Measurements from ENCODE around the gene TRIO.

TRIO gene

DNA sequence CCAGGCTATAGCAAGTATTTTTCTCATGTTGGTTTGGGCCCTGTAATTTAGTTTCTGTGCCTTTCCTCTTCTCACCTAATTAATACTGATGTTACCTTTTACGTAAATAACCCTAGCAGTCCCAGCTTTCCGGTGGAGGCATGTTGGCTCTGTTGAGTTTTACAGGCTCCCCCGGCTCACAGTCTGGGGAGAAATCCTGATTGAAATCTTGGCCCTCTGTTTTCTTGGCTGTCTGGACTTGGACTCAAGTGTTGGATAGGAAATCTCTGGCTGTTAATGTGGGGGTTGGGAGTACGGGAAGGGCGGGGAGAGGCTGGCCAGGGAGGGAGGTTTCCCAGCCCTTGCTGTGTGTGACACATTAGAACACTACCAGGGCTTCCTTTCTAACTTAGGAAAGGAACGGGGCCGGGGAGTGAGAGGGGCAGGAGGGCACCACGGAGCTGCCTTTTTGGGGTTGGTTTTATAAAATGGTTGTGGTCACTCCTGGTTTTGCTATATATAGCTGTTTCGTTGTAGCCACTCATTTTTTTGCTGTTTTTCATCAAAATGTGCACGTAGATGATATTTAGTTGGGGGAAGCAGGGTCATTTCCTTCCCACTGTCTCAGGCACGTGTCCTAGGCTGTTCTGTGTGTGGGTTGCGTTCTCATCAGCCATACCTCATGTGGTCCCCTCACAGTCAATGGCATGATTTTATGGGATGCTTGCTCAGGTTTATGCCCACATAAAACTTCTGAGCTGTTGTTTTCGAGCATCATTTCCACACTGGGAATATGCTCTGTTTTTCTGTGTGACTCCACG is 11.0 kb downstream of the TRIO start:
- Histone ChIP-seq H3K4me3 (ENCODE audit: low read length) (no peak overlapping the region), H3F3A (ENCODE audit: insufficient read depth, low read length) (no peaks in the 10 kb centered on the region), H3K9ac (ENCODE audit: low read length) (no peak overlapping the region), H4K20me1 (ENCODE audit: insufficient read depth, low read length) (peaks cover 8% of the 10 kb centered on the region; the same call in 1 of the 2 replicates), H2AFZ (ENCODE audit: low read length) (no peak overlapping the region), H3K4me1 (ENCODE audit: low read length) (no peaks in the 10 kb centered on the region), H3K79me2 (ENCODE audit: low read length) (peaks cover 97% of the 10 kb centered on the region), H3K36me3 (replicated peaks; ENCODE audit: insufficient read depth, low read length) (no peaks in the 10 kb centered on the region), H3K4me2 (ENCODE audit: low read depth, low read length) (no peak overlapping the region), H3K27me3 (replicated peaks; ENCODE audit: insufficient read depth, low read length) (no peaks in the 10 kb centered on the region), H3K27ac (ENCODE audit: low read length) (no peak overlapping the region), H3K9me2 (replicated peaks; ENCODE audit: insufficient read depth, low read length) (no peaks in the 10 kb centered on the region), H3K9me3 (replicated peaks; ENCODE audit: insufficient read depth, low read length) (no peaks in the 10 kb centered on the region)
- TF ChIP-seq EZH2phosphoT487 (IDR thresholded peaks at IDR 0.05; ENCODE audit: low read length): no peak
- TF ChIP-seq EZH2 (optimal IDR thresholded peaks at IDR 0.05; ENCODE audit: low read depth, low read length): no peak
- no peak for TF ChIP-seq CTCF (IDR thresholded peaks at IDR 0.05; ENCODE audit: low read length)
- no peak for DNase-seq

GRCh38 chr5:14155075-14155474 is 11.9 kb downstream of the TRIO start:
- Histone ChIP-seq H3F3A (ENCODE audit: insufficient read depth, low read length) (no peaks in the 10 kb centered on the region), H3K9me2 (replicated peaks; ENCODE audit: insufficient read depth, low read length) (no peaks in the 10 kb centered on the region), H3K4me1 (ENCODE audit: low read length) (no peaks in the 10 kb centered on the region), H3K79me2 (ENCODE audit: low read length) (peaks cover 97% of the 10 kb centered on the region), H3K9ac (ENCODE audit: low read length) (no peak overlapping the region), H3K27me3 (replicated peaks; ENCODE audit: insufficient read depth, low read length) (no peaks in the 10 kb centered on the region), H3K9me3 (replicated peaks; ENCODE audit: insufficient read depth, low read length) (no peaks in the 10 kb centered on the region), H3K4me2 (ENCODE audit: low read depth, low read length) (no peak overlapping the region), H2AFZ (ENCODE audit: low read length) (no peak overlapping the region), H3K36me3 (replicated peaks; ENCODE audit: insufficient read depth, low read length) (no peaks in the 10 kb centered on the region), H3K27ac (ENCODE audit: low read length) (no peak overlapping the region), H3K4me3 (ENCODE audit: low read length) (no peak overlapping the region), H4K20me1 (ENCODE audit: insufficient read depth, low read length) (peaks cover 8% of the 10 kb centered on the region; the same call in 1 of the 2 replicates)
- DNase-seq: no peak
- no peak for TF ChIP-seq EZH2phosphoT487 (IDR thresholded peaks at IDR 0.05; ENCODE audit: low read length)
- no peak for TF ChIP-seq EZH2 (optimal IDR thresholded peaks at IDR 0.05; ENCODE audit: low read depth, low read length)

DNA sequence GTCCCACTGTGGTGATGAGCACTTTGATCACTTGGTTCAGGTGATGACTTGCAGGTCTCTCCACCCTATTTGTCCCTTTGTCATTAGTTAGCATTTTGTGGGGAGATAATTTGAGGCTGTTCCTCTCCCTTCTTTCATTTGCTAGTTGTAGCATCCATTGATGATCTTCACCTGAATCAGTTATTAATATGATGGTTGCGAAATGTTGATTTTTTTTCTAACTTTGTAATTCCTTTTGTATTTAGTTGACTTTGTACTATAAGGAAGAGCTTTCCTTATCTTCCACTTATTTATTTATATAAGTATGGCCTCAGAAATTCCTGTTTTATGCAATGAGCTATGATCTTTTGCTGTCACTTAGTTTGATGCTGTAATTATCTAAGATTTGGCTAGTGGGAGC is 12.6 kb downstream of the TRIO start:
- H2AFZ ChIP-seq (ENCODE audit: low read length): no peak overlapping the region
- H3K4me2 ChIP-seq (ENCODE audit: low read depth, low read length): no peak overlapping the region
- H3K27me3 ChIP-seq (replicated peaks; ENCODE audit: insufficient read depth, low read length): no peaks in the 10 kb centered on the region
- peaks cover 97% of the 10 kb centered on the region for H3K79me2 ChIP-seq (ENCODE audit: low read length)
- no peaks in the 10 kb centered on the region for H3K4me1 ChIP-seq (ENCODE audit: low read length)
- H3K36me3 ChIP-seq (replicated peaks; ENCODE audit: insufficient read depth, low read length): no peaks in the 10 kb centered on the region
- H4K20me1 ChIP-seq (ENCODE audit: insufficient read depth, low read length): peaks cover 8% of the 10 kb centered on the region; the same call in 1 of the 2 replicates
- no peak for TF ChIP-seq EZH2 (optimal IDR thresholded peaks at IDR 0.05; ENCODE audit: low read depth, low read length)
- no peak for TF ChIP-seq CTCF (IDR thresholded peaks at IDR 0.05; ENCODE audit: low read length)
- TF ChIP-seq EZH2phosphoT487 (IDR thresholded peaks at IDR 0.05; ENCODE audit: low read length): no peak
- no peaks in the 10 kb centered on the region for H3K9me2 ChIP-seq (replicated peaks; ENCODE audit: insufficient read depth, low read length)
- H3K9ac ChIP-seq (ENCODE audit: low read length): no peak overlapping the region
- no peak for DNase-seq
- no peaks in the 10 kb centered on the region for H3K9me3 ChIP-seq (replicated peaks; ENCODE audit: insufficient read depth, low read length)
- H3F3A ChIP-seq (ENCODE audit: insufficient read depth, low read length): no peaks in the 10 kb centered on the region
- no peak overlapping the region for H3K27ac ChIP-seq (ENCODE audit: low read length)
- H3K4me3 ChIP-seq (ENCODE audit: low read length): no peak overlapping the region

GRCh38 chr5:14156290-14156649 is 13.1 kb downstream of the TRIO start:
- H3K27me3 ChIP-seq (replicated peaks; ENCODE audit: insufficient read depth, low read length): no peaks in the 10 kb centered on the region
- H3K79me2 ChIP-seq (ENCODE audit: low read length): peaks cover 97% of the 10 kb centered on the region
- H3K4me1 ChIP-seq (ENCODE audit: low read length): no peaks in the 10 kb centered on the region
- H2AFZ ChIP-seq (ENCODE audit: low read length): no peak overlapping the region
- no peak for TF ChIP-seq CTCF (IDR thresholded peaks at IDR 0.05; ENCODE audit: low read length)
- TF ChIP-seq EZH2phosphoT487 (IDR thresholded peaks at IDR 0.05; ENCODE audit: low read length): no peak
- no peak for TF ChIP-seq EZH2 (optimal IDR thresholded peaks at IDR 0.05; ENCODE audit: low read depth, low read length)
- no peak overlapping the region for H3K4me2 ChIP-seq (ENCODE audit: low read depth, low read length)
- no peaks in the 10 kb centered on the region for H3F3A ChIP-seq (ENCODE audit: insufficient read depth, low read length)
- no peaks in the 10 kb centered on the region for H3K36me3 ChIP-seq (replicated peaks; ENCODE audit: insufficient read depth, low read length)
- DNase-seq: no peak
- H3K9me2 ChIP-seq (replicated peaks; ENCODE audit: insufficient read depth, low read length): no peaks in the 10 kb centered on the region
- no peak overlapping the region for H3K9ac ChIP-seq (ENCODE audit: low read length)
- H3K4me3 ChIP-seq (ENCODE audit: low read length): no peak overlapping the region
- H3K9me3 ChIP-seq (replicated peaks; ENCODE audit: insufficient read depth, low read length): no peaks in the 10 kb centered on the region
- no peak overlapping the region for H3K27ac ChIP-seq (ENCODE audit: low read length)
- peaks cover 8% of the 10 kb centered on the region; the same call in 1 of the 2 replicates for H4K20me1 ChIP-seq (ENCODE audit: insufficient read depth, low read length)
